IMR-90 (cell line): Measurements from ENCODE around the gene FAIM2.
A peak's percentile ranks its signal among the peaks of the same experiment; 100 is the strongest.

Source experiments
- BHLHE40 ChIP-seq: fragments of 150-350 bp; IDR thresholded peaks from 2 replicates; pipeline ENCODE4 v1.6.1; 2016; ENCODE audit warnings: mild to moderate bottlenecking, low read depth, low read length
- CHD1 ChIP-seq: IDR thresholded peaks from 2 replicates; pipeline ENCODE4 v1.6.1; 2012; ENCODE audit warnings: low read depth, low read length, improper control_type of control experiment
- NFE2L2 ChIP-seq: fragments of 150-350 bp; IDR thresholded peaks from 2 replicates; pipeline ENCODE4 v1.6.1; 2016; ENCODE audit warnings: low read depth, mild to moderate bottlenecking, low read length
- POLR2A ChIP-seq: IDR thresholded peaks from 2 replicates; pipeline ENCODE4 v1.6.1; 2012; ENCODE audit warnings: mild to moderate bottlenecking, low read depth, low read length
- RAD21 ChIP-seq: IDR thresholded peaks from 2 replicates; pipeline ENCODE4 v1.6.1; 2012; ENCODE audit warnings: low read length, improper control_type of control experiment
- SMC3 ChIP-seq: fragments of 150-350 bp; IDR thresholded peaks from 2 replicates; pipeline ENCODE4 v1.6.1; 2016; ENCODE audit warnings: low read depth, mild to moderate bottlenecking, antibody characterized with exemption, low read length, moderate library complexity
- TF ChIP-seq, protein P1 (sequence below): conservative IDR thresholded peaks from 2 replicates; pipeline ENCODE4 v1.5.1; 2012; ENCODE audit warnings: mild to moderate bottlenecking, low read depth, low read length, improper control_type of control experiment
- TF ChIP-seq, protein P2 (sequence below): fragments of 150-350 bp; IDR thresholded peaks from 2 replicates; pipeline ENCODE4 v1.6.1; 2017; ENCODE audit warnings: mild to moderate bottlenecking, antibody characterized with exemption, low read length, low read depth

DNA sequence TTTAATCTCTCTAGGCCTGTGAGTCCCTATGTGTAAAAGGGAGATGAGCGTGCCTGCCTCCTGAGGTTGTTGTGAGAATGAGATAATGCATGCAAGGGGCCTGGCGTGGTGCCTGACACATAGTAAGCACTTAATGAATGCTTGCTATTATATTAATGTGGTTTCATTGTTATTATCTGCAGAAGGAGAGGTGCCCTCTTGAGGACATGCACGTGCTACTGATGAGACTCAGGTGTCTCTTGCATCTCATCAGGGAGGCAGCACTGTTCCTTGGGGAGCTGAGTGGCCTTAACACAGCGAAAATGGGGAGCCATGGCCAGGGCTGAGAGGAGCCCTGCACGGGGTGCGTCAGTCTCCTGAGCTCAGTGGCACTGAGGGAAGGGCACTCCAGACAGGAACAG, 30.9 kb downstream of the FAIM2 start:
- TF ChIP-seq, protein P1, sequence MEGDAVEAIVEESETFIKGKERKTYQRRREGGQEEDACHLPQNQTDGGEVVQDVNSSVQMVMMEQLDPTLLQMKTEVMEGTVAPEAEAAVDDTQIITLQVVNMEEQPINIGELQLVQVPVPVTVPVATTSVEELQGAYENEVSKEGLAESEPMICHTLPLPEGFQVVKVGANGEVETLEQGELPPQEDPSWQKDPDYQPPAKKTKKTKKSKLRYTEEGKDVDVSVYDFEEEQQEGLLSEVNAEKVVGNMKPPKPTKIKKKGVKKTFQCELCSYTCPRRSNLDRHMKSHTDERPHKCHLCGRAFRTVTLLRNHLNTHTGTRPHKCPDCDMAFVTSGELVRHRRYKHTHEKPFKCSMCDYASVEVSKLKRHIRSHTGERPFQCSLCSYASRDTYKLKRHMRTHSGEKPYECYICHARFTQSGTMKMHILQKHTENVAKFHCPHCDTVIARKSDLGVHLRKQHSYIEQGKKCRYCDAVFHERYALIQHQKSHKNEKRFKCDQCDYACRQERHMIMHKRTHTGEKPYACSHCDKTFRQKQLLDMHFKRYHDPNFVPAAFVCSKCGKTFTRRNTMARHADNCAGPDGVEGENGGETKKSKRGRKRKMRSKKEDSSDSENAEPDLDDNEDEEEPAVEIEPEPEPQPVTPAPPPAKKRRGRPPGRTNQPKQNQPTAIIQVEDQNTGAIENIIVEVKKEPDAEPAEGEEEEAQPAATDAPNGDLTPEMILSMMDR: no peak
- no peak for TF ChIP-seq RAD21
- no peak for TF ChIP-seq NFE2L2
- TF ChIP-seq SMC3: no peak
- TF ChIP-seq POLR2A: no peak
- TF ChIP-seq CHD1: no peak
- TF ChIP-seq BHLHE40: peak; percentile 22; the same call in 1 of the 2 replicates
- TF ChIP-seq, protein P2, sequence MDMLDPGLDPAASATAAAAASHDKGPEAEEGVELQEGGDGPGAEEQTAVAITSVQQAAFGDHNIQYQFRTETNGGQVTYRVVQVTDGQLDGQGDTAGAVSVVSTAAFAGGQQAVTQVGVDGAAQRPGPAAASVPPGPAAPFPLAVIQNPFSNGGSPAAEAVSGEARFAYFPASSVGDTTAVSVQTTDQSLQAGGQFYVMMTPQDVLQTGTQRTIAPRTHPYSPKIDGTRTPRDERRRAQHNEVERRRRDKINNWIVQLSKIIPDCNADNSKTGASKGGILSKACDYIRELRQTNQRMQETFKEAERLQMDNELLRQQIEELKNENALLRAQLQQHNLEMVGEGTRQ: no peak
